ENCODE results near the gene BTD.
"Not testable (repeated sequence)": the region's sequence is repeated elsewhere in the genome, so short reads cannot be mapped to it uniquely, and the experiment has no call there.

Gene BTD

GRCh38 chr3:15602816-15603215 is 1.3 kb downstream of the BTD start:
- DNase-seq (ENCODE audit: low read depth in 2 of 2), result not testable (repeated sequence)

DNA sequence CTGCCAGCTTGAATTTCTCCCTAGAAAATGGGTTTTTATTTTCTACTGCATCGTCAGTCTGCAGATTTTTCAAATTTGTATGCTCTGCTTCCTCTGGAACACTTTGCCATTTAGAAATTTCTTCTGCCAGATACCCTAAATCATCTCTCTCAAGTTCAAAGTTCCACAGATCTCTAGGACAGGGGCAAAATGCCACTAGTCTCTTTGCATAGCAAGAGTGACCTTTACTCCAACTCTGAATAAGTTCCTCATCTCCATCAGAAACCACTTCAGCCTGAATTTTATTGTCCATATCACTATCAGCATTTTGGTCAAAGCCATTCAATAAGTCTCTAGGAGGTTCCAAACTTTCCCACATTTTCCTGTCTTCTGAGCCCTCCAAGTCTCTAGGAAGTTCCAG is 3.0 kb downstream of the BTD start:
- not testable (repeated sequence) for DNase-seq (ENCODE audit: low read depth in 2 of 2)

- no peak for DNase-seq (ENCODE audit: low read depth in 2 of 2)
These were observed 4.9 kb downstream of the BTD start for GRCh38 chr3:15606434-15606891.

GRCh38 chr3:15610082-15610759 is 8.7 kb downstream of the BTD start:
- no peak for DNase-seq (ENCODE audit: low read depth in 2 of 2)

- no peak for DNase-seq (ENCODE audit: low read depth in 2 of 2)
These were observed 9.5 kb downstream of the BTD start for GRCh38 chr3:15611018-15611417.

DNA sequence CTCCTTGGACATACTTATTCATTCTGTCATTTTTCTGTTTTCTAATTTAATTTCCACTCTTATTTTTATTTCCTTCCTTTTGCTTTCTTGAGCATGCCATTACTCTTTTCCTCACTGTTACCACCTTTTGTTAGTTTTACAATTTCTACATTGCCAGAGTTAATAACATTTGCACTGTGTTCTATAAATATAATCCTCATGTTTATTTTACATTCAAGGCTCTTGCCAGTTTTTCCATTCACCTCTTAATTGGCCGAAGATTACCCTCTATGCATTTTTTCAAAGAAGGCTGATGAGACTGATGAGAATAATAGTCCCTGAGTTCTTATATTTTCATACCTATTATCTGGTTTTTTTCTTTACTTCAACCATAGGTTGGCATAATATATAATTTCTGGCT is 10.5 kb downstream of the BTD start:
- no peak for DNase-seq (ENCODE audit: low read depth in 2 of 2)

DNA sequence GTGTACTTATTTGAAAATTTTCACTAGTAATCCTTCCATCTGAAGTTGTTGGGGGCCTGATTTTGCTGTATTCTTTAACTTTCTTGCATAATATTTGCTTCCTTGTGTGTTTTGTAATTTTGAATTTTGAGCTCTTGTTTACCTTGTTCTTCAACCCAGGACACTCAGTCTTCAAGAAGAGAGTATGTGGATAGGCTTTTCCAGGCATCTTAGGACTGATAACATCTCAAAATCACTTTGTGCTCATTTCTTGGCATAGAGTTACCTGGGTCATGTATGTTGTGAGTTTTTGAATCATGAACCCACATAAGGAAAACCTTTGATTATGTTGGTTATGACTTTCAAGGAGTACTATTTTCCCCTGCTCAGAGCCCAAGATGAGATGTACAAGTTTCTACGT is 13.4 kb downstream of the BTD start:
- DNase-seq (ENCODE audit: low read depth in 2 of 2), result no peak

GRCh38 chr3:15616053-15616452 is 14.5 kb downstream of the BTD start:
- DNase-seq (ENCODE audit: low read depth in 2 of 2), result no peak

- not testable (repeated sequence) for DNase-seq (ENCODE audit: low read depth in 2 of 2)
These were observed 18.3 kb downstream of the BTD start for GRCh38 chr3:15619659-15620464.

DNA sequence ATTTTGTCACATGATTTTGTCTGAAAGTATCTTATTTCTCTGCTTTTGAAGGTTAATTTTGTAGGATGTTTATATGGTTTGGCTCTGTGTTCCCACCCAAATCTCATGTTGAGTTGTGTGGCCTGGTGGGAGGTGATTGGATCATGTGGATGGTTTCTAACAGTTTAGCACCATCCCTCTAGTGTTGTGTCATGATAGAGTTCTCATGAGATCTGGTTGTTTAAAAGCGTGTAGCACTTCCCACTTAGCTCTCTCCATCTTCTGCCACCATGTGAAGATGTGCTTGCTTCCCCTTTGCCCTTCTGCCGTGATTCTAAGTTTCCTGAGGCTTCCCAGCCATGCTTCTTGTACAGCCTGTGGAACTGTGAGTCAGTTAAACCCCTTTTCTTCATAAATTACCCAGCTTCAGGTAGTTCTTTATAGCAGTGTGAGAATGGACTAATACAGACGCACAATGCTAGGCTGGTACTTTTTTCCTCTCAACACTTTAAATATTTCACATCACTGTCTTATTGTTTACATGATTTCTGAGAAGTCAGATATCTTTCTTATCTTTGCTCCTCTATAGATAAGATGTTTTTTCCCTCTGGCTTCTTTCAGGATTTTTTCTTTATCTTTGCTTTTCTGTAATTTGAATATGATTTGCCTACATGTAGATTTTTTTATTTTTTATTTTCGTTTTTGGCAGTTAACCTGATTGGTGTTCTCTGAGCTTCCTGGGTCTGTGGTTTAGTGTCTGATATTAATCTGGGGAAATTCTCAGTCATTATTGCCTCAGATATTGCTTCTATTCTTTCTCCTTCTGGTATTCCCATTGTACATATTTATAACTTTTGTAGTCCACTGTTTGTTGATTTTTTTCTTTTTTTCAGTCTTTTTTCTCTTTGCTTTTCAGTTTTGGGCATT is 22.2 kb downstream of the BTD start:
- DNase-seq (ENCODE audit: low read depth in 2 of 2), result no peak

- no peak for DNase-seq (ENCODE audit: low read depth in 2 of 2)
These were observed 27.4 kb downstream of the BTD start for GRCh38 chr3:15628967-15629366.

DNA sequence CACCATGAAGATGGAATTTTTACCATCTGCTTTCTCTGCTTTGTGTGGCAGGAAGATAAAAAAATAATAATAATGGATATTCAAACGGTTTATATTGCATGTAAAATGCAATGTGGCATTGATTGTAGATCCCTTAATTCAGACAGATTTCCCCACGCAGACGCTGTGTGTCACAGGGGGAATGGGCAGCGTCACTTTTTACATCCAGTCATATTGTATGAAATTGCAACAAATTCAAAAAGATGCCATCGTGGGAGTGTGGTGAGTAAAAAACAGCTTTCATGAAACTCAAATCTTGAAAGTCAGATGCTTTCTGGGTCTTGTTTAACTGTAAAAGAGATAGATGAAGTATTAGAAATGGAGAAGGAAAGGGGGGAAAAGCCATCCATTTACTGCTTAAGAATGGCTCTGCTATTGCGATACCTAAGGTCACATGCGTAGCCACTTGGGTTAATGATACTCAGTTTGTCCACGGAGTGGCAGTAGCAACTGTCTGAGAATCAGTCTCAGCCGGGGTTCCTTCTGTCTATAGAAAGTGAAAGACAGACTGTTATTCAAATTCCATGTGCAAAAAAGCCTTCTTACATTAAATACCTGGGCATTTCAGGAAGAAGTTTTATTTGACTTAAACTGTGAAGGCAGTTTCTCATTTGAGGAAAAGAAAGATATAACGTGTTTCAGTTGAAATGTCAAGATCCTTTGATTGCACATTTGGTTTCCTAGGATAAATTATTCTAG is 28.5 kb downstream of the BTD start:
- DNase-seq (ENCODE audit: low read depth in 2 of 2), result peak in 1 of 2 experiments; percentile 64

- peak; percentile 62 to 65 for DNase-seq (ENCODE audit: low read depth in 2 of 2)
These were observed 29.3 kb downstream of the BTD start for GRCh38 chr3:15630646-15631350.

GRCh38 chr3:15631426-15632211 is 30.1 kb downstream of the BTD start:
- DNase-seq (ENCODE audit: low read depth in 2 of 2), result no peak

DNA sequence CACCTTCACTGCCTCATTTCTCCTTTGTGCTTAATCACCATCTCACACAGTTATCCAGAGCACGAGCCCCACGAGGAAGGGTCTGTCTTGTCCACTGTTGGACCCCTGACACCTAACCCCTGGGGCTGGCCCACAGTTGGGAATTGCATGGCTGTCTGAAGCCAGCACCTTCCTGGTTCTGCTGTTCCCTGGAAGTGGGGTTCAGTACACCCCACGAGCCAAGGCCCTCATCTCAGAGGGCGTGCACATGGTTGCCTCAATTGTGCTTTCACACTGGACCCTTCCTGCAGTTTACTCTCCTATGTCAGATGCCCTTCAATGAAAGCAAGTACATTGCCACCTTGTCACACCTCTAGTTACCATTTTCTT is 30.7 kb downstream of the BTD start:
- DNase-seq (ENCODE audit: low read depth in 2 of 2), result no peak

GRCh38 chr3:15633159-15633558 is 31.6 kb downstream of the BTD start:
- no peak for DNase-seq (ENCODE audit: low read depth in 2 of 2)

GRCh38 chr3:15633766-15634598 is 32.4 kb downstream of the BTD start:
- DNase-seq (ENCODE audit: low read depth in 2 of 2), result no peak

GRCh38 chr3:15634671-15635070 is 33.1 kb downstream of the BTD start:
- no peak for DNase-seq (ENCODE audit: low read depth in 2 of 2)

GRCh38 chr3:15635121-15635661 is 33.6 kb downstream of the BTD start:
- peak; percentile 88 for DNase-seq (ENCODE audit: low read depth in 2 of 2)

Data from fibroblast of skin of left biceps (primary cell).